K562 (cell line): ENCODE data around the gene PROM2. TPM values are rescaled to one million over a fixed set of nuclear protein-coding genes. Genes with fewer than 3 reads are reported as not detected.

Experiments used
- ATAC-seq: fragments of 200-7000 bp; cut with Tn5 transposase; 3 replicates; pipeline ENCODE4 v1.9.1; 2020; ENCODE audit warnings: moderate library complexity
- BruUV-seq: library from RNA; stranded (reverse); fragments of 400-500 nt; replicated peaks from 2 replicates; lab custom pipeline; 2021; lab: Mats Ljungman, UMichigan
- CTCF ChIA-PET: fragments of 300-600 bp; formaldehyde crosslinking; extraction: SDS; loops from one replicate; lab custom pipeline; 2021; ENCODE audit warnings: low intra/inter-chr PET ratio; lab: Yijun Ruan, JAX
- POLR2A ChIA-PET: fragments of 300-600, 350-650 bp; sonication (Branson Sonifier 250); formaldehyde crosslinking; extraction: SDS; loops from one replicate; lab custom pipeline; 2021; ENCODE audit warnings: antibody characterized with exemption, inconsistent platforms; lab: Yijun Ruan, JAX
- DNase-seq, 4 experiments: peaks; one replicate each; pipeline versions ENCODE4 v3.0.0 to v3.0.0-alpha.2; 2011 to 2018; ENCODE audit warnings: low spot score in 3 of 4, mixed read lengths in 3 of 4; ENCODE audit errors: extremely low read depth in 1 of 4
- FAIRE-seq: peaks from 2 replicates; lab custom pipeline; 2011; peaks lifted over from hg19 to GRCh38; lab: Jason Lieb, UNC
- H2AFZ ChIP-seq: 2 replicates; pipeline ENCODE4 v1.6.0; 2011; ENCODE audit warnings: low read depth, low read length, control low read depth, inconsistent platforms
- H3K27ac ChIP-seq: fragments of 200-600 bp; 3 replicates; pipeline ENCODE4 v1.8.0; 2011; ENCODE audit warnings: low read depth, mild to moderate bottlenecking, control low read depth, inconsistent platforms, low read length, moderate library complexity, mixed read lengths; ENCODE audit errors: extremely low read depth
- H3K27me3 ChIP-seq, 2 experiments: fragments of 300-600 bp in 1 of 2; 2 replicates in 1 of 2; 3 replicates in 1 of 2; pipeline versions ENCODE4 v1.6.0 to v1.8.0; 2011; ENCODE audit warnings: inconsistent platforms in 2 of 2, low read length in 2 of 2, mild to moderate bottlenecking in 1 of 2, mixed read lengths in 1 of 2, moderate library complexity in 1 of 2; ENCODE audit not compliant: control insufficient read depth in 2 of 2, insufficient read depth in 2 of 2
- H3K36me3 ChIP-seq: fragments of 300-600 bp; 3 replicates; pipeline ENCODE4 v1.8.0; 2011; ENCODE audit warnings: mild to moderate bottlenecking, low read length, inconsistent platforms; ENCODE audit not compliant: control insufficient read depth, insufficient read depth
- H3K4me1 ChIP-seq, 2 experiments: fragments of 200-600 bp in 1 of 2; replicated peaks in 1 of 2; 2 replicates in 1 of 2; 3 replicates in 1 of 2; pipeline versions ENCODE4 v1.5.1 to v1.8.0; 2011; ENCODE audit warnings: inconsistent platforms in 2 of 2, low read length in 2 of 2, mild to moderate bottlenecking in 1 of 2, mixed read lengths in 1 of 2, moderate library complexity in 1 of 2; ENCODE audit not compliant: control insufficient read depth in 2 of 2, insufficient read depth in 2 of 2
- H3K4me2 ChIP-seq: 2 replicates; pipeline ENCODE4 v1.6.1; 2011; ENCODE audit warnings: low read length, control low read depth, inconsistent platforms, mixed read lengths; ENCODE audit not compliant: insufficient read depth
- H3K4me3 ChIP-seq: fragments of 200-600 bp; sonication (generic), shearing (Covaris generic); 2 replicates; pipeline ENCODE4 v1.5.1; 2016; ENCODE audit warnings: control low read depth, inconsistent platforms
- H3K79me2 ChIP-seq: fragments of 200-600 bp; 3 replicates; pipeline ENCODE4 v1.8.0; 2011; ENCODE audit warnings: low read length, inconsistent platforms; ENCODE audit not compliant: control insufficient read depth, insufficient read depth
- H3K9ac ChIP-seq, 2 experiments: 2 replicates each; pipeline versions ENCODE4 v1.6.0 to v1.6.1; 2011; ENCODE audit warnings: low read depth in 2 of 2, low read length in 2 of 2, control low read depth in 1 of 2, inconsistent platforms in 1 of 2, mild to moderate bottlenecking in 1 of 2, mixed read lengths in 1 of 2; ENCODE audit not compliant: insufficient read depth in 1 of 2
- H3K9me1 ChIP-seq: one replicate; pipeline ENCODE4 v1.6.0; 2011; ENCODE audit warnings: inconsistent platforms, mild to moderate bottlenecking, low read length, moderate library complexity; ENCODE audit not compliant: control insufficient read depth, insufficient read depth
- H3K9me3 ChIP-seq: replicated peaks from 2 replicates; pipeline ENCODE4 v1.5.1; 2011; ENCODE audit warnings: low read depth, low read length, inconsistent platforms; ENCODE audit not compliant: control insufficient read depth, insufficient read depth
- H4K20me1 ChIP-seq: replicated peaks from 2 replicates; pipeline ENCODE4 v1.6.1; 2011; ENCODE audit warnings: low read length, inconsistent platforms, mixed read lengths; ENCODE audit not compliant: control insufficient read depth, insufficient read depth
- ARID1B ChIP-seq: fragments of 450-650 bp; IDR thresholded peaks from 2 replicates; pipeline ENCODE4 v1.6.1; 2016; ENCODE audit warnings: antibody characterized with exemption, mild to moderate bottlenecking, inconsistent platforms
- KLF13 ChIP-seq: fragments of 450-650 bp; IDR thresholded peaks from 2 replicates; pipeline ENCODE4 v1.6.1; 2016; ENCODE audit warnings: missing genetic modification characterization, low read depth, mild to moderate bottlenecking, missing compliant biosample characterization, moderate library complexity, borderline replicate concordance
- MIER1 ChIP-seq: fragments of 450-650 bp; IDR thresholded peaks from 2 replicates; pipeline ENCODE4 v1.6.1; 2016; ENCODE audit warnings: antibody characterized with exemption, mild to moderate bottlenecking, low read depth
- SMARCE1 ChIP-seq: fragments of 450-650 bp; IDR thresholded peaks from 2 replicates; pipeline ENCODE4 v1.7.1; 2016; ENCODE audit warnings: mild to moderate bottlenecking
- TAL1 ChIP-seq: fragments of 450-650 bp; IDR thresholded peaks from 2 replicates; pipeline ENCODE4 v1.6.1; 2016; ENCODE audit warnings: mild to moderate bottlenecking
- ZC3H11A ChIP-seq: IDR thresholded peaks from 2 replicates; pipeline ENCODE4 v1.6.1; 2012; ENCODE audit warnings: low read depth, low read length, improper control_type of control experiment
- ZC3H4 ChIP-seq: sonication (generic); formaldehyde crosslinking; IDR thresholded peaks from 2 replicates; pipeline ENCODE4 v1.9.0; 2021; ENCODE audit warnings: missing genetic modification reagents, borderline replicate concordance
- ZNF507 ChIP-seq: conservative IDR thresholded peaks from 2 replicates; pipeline ENCODE4 v1.6.1; 2017; ENCODE audit warnings: missing genetic modification characterization, missing compliant biosample characterization
- WGBS: fragments of 100-300 bp; shearing (Covaris generic); methylation state at CpG from one replicate; pipeline ENCODE4 v1.1.6; 2016; ENCODE audit warnings: low coverage, mixed read lengths; ENCODE audit not compliant: insufficient coverage; ENCODE audit errors: missing lambda C conversion rate; 5-methylcytosine and 5-hydroxymethylcytosine counted together
- in situ Hi-C: fragments of 300-500 bp; cut with MboI; formaldehyde crosslinking; loops from 4 replicates; pipeline ENCODE4 v1.15.0; 2018; ENCODE audit warnings: inconsistent platforms, mixed read lengths
- intact Hi-C: fragments of 100-400 bp; cut with micrococcal nuclease; formaldehyde crosslinking; loops from 2 replicates; pipeline ENCODE4 v1.14.2; 2022
- polyA plus RNA-seq, 8 experiments: library from polyadenylated mRNA; depleted of rRNA in 4 of 8; stranded (reverse) in 5 of 8; unstranded in 3 of 8; fragments of >200 nt; fragmentation: Nextera tagmentation in 2 of 8; fragmentation: Illumina TruSeq in 1 of 8; extraction: Ambion mirVana in 2 of 8; extraction: Trizol in 1 of 8; gene quantifications; 2 replicates each; pipeline versions ENCODE4 v1.2.1 to v1.2.3, GENCODE V29; 2011 to 2014; ENCODE audit warnings: inconsistent platforms in 1 of 8, missing spikeins in 1 of 8
- total RNA-seq, 7 experiments: library from RNA; depleted of rRNA in 6 of 7; stranded (reverse); fragments of >200 nt in 6 of 7; fragmentation: Illumina TruSeq in 2 of 7; extraction: Trizol in 2 of 7; gene quantifications; 2 replicates each; pipeline versions ENCODE4 v1.2.1 to v1.2.3, GENCODE V29; 2011 to 2021; ENCODE audit warnings: low replicate concordance in 1 of 7
- TF ChIP-seq, protein P1 (sequence below): fragments of 450-650 bp; formaldehyde crosslinking; IDR thresholded peaks from 2 replicates; pipeline ENCODE4 v1.4.0; 2020; ENCODE audit warnings: mild to moderate bottlenecking, moderate library complexity
- TF ChIP-seq, protein P2 (sequence below): fragments of 200-600 bp; sonication (generic); IDR thresholded peaks from one replicate; pipeline ENCODE4 v1.6.1; 2012; ENCODE audit warnings: mild to moderate bottlenecking, low read depth, low read length, inconsistent platforms

Gene PROM2
- total and polyA plus RNA-seq, 9 of the 15 experiments (the other 6 are each of a cell fraction or from before 2014, with no cell fraction given) = not detected

- Histone ChIP-seq H2AFZ (no peak overlapping the region), H3K9ac (no peak overlapping the region), H3K27me3 (peaks cover 6 to 71% of the 10 kb centered on the region in 2 experiments; a peak in 4 of 5 replicates), H4K20me1 (peaks cover 9% of the 10 kb centered on the region), H3K27ac (no peak overlapping the region), H3K36me3 (no peaks in the 10 kb centered on the region), H3K9me3 (no peaks in the 10 kb centered on the region), H3K9me1 (no peaks in the 10 kb centered on the region), H3K4me3 (no peak overlapping the region), H3K4me1 (peaks cover 0 to 5% of the 10 kb centered on the region in 2 experiments; a peak in 1 of 5 replicates), H3K79me2 (no peaks in the 10 kb centered on the region), H3K4me2 (no peak overlapping the region)
- FAIRE-seq (no peak), DNase-seq (no peak), ATAC-seq (no peak)
- in situ Hi-C loops = no loop called here
- no peak for TF ChIP-seq ZC3H4 (CRISPR knock-in tag)
- no peak for TF ChIP-seq ZC3H11A
- no peak for TF ChIP-seq ZNF507 (tag)
- TF ChIP-seq TAL1 = no peak
- no peak for TF ChIP-seq SMARCE1
- no peak for TF ChIP-seq KLF13 (tag)
- no peak for TF ChIP-seq MIER1
- TF ChIP-seq, protein P1, sequence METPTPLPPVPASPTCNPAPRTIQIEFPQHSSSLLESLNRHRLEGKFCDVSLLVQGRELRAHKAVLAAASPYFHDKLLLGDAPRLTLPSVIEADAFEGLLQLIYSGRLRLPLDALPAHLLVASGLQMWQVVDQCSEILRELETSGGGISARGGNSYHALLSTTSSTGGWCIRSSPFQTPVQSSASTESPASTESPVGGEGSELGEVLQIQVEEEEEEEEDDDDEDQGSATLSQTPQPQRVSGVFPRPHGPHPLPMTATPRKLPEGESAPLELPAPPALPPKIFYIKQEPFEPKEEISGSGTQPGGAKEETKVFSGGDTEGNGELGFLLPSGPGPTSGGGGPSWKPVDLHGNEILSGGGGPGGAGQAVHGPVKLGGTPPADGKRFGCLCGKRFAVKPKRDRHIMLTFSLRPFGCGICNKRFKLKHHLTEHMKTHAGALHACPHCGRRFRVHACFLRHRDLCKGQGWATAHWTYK = no peak
- TF ChIP-seq, protein P2, sequence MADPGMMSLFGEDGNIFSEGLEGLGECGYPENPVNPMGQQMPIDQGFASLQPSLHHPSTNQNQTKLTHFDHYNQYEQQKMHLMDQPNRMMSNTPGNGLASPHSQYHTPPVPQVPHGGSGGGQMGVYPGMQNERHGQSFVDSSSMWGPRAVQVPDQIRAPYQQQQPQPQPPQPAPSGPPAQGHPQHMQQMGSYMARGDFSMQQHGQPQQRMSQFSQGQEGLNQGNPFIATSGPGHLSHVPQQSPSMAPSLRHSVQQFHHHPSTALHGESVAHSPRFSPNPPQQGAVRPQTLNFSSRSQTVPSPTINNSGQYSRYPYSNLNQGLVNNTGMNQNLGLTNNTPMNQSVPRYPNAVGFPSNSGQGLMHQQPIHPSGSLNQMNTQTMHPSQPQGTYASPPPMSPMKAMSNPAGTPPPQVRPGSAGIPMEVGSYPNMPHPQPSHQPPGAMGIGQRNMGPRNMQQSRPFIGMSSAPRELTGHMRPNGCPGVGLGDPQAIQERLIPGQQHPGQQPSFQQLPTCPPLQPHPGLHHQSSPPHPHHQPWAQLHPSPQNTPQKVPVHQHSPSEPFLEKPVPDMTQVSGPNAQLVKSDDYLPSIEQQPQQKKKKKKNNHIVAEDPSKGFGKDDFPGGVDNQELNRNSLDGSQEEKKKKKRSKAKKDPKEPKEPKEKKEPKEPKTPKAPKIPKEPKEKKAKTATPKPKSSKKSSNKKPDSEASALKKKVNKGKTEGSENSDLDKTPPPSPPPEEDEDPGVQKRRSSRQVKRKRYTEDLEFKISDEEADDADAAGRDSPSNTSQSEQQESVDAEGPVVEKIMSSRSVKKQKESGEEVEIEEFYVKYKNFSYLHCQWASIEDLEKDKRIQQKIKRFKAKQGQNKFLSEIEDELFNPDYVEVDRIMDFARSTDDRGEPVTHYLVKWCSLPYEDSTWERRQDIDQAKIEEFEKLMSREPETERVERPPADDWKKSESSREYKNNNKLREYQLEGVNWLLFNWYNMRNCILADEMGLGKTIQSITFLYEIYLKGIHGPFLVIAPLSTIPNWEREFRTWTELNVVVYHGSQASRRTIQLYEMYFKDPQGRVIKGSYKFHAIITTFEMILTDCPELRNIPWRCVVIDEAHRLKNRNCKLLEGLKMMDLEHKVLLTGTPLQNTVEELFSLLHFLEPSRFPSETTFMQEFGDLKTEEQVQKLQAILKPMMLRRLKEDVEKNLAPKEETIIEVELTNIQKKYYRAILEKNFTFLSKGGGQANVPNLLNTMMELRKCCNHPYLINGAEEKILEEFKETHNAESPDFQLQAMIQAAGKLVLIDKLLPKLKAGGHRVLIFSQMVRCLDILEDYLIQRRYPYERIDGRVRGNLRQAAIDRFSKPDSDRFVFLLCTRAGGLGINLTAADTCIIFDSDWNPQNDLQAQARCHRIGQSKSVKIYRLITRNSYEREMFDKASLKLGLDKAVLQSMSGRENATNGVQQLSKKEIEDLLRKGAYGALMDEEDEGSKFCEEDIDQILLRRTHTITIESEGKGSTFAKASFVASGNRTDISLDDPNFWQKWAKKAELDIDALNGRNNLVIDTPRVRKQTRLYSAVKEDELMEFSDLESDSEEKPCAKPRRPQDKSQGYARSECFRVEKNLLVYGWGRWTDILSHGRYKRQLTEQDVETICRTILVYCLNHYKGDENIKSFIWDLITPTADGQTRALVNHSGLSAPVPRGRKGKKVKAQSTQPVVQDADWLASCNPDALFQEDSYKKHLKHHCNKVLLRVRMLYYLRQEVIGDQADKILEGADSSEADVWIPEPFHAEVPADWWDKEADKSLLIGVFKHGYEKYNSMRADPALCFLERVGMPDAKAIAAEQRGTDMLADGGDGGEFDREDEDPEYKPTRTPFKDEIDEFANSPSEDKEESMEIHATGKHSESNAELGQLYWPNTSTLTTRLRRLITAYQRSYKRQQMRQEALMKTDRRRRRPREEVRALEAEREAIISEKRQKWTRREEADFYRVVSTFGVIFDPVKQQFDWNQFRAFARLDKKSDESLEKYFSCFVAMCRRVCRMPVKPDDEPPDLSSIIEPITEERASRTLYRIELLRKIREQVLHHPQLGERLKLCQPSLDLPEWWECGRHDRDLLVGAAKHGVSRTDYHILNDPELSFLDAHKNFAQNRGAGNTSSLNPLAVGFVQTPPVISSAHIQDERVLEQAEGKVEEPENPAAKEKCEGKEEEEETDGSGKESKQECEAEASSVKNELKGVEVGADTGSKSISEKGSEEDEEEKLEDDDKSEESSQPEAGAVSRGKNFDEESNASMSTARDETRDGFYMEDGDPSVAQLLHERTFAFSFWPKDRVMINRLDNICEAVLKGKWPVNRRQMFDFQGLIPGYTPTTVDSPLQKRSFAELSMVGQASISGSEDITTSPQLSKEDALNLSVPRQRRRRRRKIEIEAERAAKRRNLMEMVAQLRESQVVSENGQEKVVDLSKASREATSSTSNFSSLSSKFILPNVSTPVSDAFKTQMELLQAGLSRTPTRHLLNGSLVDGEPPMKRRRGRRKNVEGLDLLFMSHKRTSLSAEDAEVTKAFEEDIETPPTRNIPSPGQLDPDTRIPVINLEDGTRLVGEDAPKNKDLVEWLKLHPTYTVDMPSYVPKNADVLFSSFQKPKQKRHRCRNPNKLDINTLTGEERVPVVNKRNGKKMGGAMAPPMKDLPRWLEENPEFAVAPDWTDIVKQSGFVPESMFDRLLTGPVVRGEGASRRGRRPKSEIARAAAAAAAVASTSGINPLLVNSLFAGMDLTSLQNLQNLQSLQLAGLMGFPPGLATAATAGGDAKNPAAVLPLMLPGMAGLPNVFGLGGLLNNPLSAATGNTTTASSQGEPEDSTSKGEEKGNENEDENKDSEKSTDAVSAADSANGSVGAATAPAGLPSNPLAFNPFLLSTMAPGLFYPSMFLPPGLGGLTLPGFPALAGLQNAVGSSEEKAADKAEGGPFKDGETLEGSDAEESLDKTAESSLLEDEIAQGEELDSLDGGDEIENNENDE = no peak
- TF ChIP-seq ARID1B = no peak
- intact Hi-C loops = no loop called here
- ChIA-PET POLR2A (interaction anchor here (1.5 kb wide), 1 partner anchor 10 kb away, joined by 5 read pairs; no protein-coding TSS in a partner anchor), CTCF (no interaction called here)
- BruUV-seq = no TSS peak
- under 1% methylated on average over 22 of the region's 26 CpGs for WGBS
Observed at GRCh38 chr2:95311815-95312542, 37.7 kb downstream of the PROM2 start.
